Right lobe of liver (tissue), 6 donors: ENCODE measurements around the gene SUSD2. TPM values are rescaled to one million over a fixed set of nuclear protein-coding genes. Genes with fewer than 3 reads are reported as not detected.
A peak's percentile ranks its signal among the peaks of the same experiment; 100 is the strongest.

ENCODE experiments used
- ATAC-seq, 4 donors: fragments of 200-7000 bp; cut with Tn5 transposase; one replicate each; pipeline ENCODE4 v1.9.1; 2020; ENCODE audit warnings: mild to moderate bottlenecking in 4 of 4, moderate library complexity in 4 of 4
- DNase-seq, 3 donors: peaks; one replicate each; pipeline ENCODE4 v3.0.0-alpha.2; 2020
- H3K27ac ChIP-seq, 3 donors: fragments of 200-600 bp; one replicate each; pipeline ENCODE4 v1.8.0; 2022
- H3K27me3 ChIP-seq, 2 donors: fragments of 200-600 bp; one replicate each; pipeline ENCODE4 v1.8.0; 2022
- H3K36me3 ChIP-seq, 4 donors: fragments of 200-600 bp; sonication (generic) in 1 of 4; one replicate each; pipeline versions ENCODE4 v1.5.1 to v1.8.0; 2017 to 2022; ENCODE audit warnings: control low read depth in 1 of 4
- H3K4me1 ChIP-seq, 4 donors: fragments of 200-600 bp; sonication (generic) in 1 of 4; one replicate each; pipeline versions ENCODE4 v1.5.1 to v1.8.0; 2017 to 2022; ENCODE audit warnings: control low read depth in 1 of 4
- H3K4me3 ChIP-seq, 3 donors: fragments of 200-600 bp; one replicate each; pipeline ENCODE4 v1.8.0; 2022
- H3K9me3 ChIP-seq, 4 donors: fragments of 200-600 bp; sonication (generic) in 1 of 4; one replicate each; pipeline versions ENCODE4 v1.5.1 to v1.8.0; 2017 to 2022; ENCODE audit warnings: control low read depth in 1 of 4
- CTCF ChIP-seq, 4 donors: fragments of 200-600 bp in 3 of 4; fragments of 450-650 bp in 1 of 4; IDR thresholded peaks; one replicate each; pipeline versions ENCODE4 v1.5.1 to v1.8.0; 2016 to 2022; ENCODE audit warnings: antibody characterized with exemption in 4 of 4, mild to moderate bottlenecking in 2 of 4
- POLR2A ChIP-seq: fragments of 450-650 bp; IDR thresholded peaks from one replicate; pipeline ENCODE4 v1.6.1; 2017; ENCODE audit warnings: antibody characterized with exemption, mild to moderate bottlenecking
- whole genome bisulfite sequencing: methylation state at CpG from one replicate; pipeline ENCODE4 v1.1.6; 2018; ENCODE audit warnings: low coverage, low lambda C conversion rate; ENCODE audit not compliant: insufficient coverage; ENCODE audit errors: missing lambda C conversion rate; 5-methylcytosine and 5-hydroxymethylcytosine counted together
- intact Hi-C, 2 donors: fragments of 100-400 bp; cut with DNase I; formaldehyde crosslinking; loops; one replicate each; pipeline versions ENCODE4 v1.11.2 to v1.14.1; 2022
- total RNA-seq, 6 experiments: library from RNA; depleted of rRNA in 2 of 6; stranded (reverse); fragments of >200 nt in 2 of 6; fragmentation: NEBNext Ultra II Directional in 3 of 6; extraction: Animal tissue kit (Norgen Biotek cat#: 25700) in 3 of 6; gene quantifications; one replicate each; pipeline versions ENCODE4 v1.1.0 to v1.2.4, GENCODE V29; 2016 to 2023
- donor health status: DM: no; HTN: yes; CAD: no.
- donor health status: DM: no; HTN: no; CAD: no.
- donor health status: DM: no; HTN: no; CAD: no.
- donor health status: DM: no; HTN: yes; CAD: no.
- donor health status: DM: no; HTN: yes; CAD: no.

SUSD2 gene
- total RNA-seq, 6 experiments from 2014 or later, result 0.61 to 6.8 (median 2.0) TPM

GRCh38 chr22:24184057-24184798 lies 2.9 kb downstream of the SUSD2 start:
- WGBS, result 96% methylated on average over 7 of the region's 16 CpGs
- Histone ChIP-seq H3K4me1 (peaks cover 0 to 5% (median 0%) of the 10 kb centered on the region in 4 donors), H3K27me3 (no peaks in the 10 kb centered on the region), H3K4me3 (no peak overlapping the region), H3K27ac (no peak overlapping the region), H3K9me3 (no peaks in the 10 kb centered on the region), H3K36me3 (no peaks in the 10 kb centered on the region)
- intact Hi-C loops, result loop anchor here in 1 of 2 donors (10.0 kb wide), 1 partner anchor 51 kb away; no protein-coding TSS in a partner anchor
- ATAC-seq, result no peak
- TF ChIP-seq POLR2A (no peak), CTCF (IDR thresholded peaks at IDR 0.05) (no peak)
- DNase-seq, result peak in 2 of 3 donors; percentile 15 to 46

GRCh38 chr22:24185001-24185500 lies 3.8 kb downstream of the SUSD2 start:
- Histone ChIP-seq H3K4me3 (no peak overlapping the region), H3K36me3 (no peaks in the 10 kb centered on the region), H3K9me3 (no peaks in the 10 kb centered on the region), H3K27me3 (no peaks in the 10 kb centered on the region), H3K27ac (no peak overlapping the region), H3K4me1 (peaks cover 0 to 5% (median 0%) of the 10 kb centered on the region in 4 donors)
- DNase-seq (peak in 2 of 3 donors; percentile 19 to 47), ATAC-seq (no peak)
- intact Hi-C loops, result loop anchor here in 1 of 2 donors (10.0 kb wide), 1 partner anchor 50 kb away; no protein-coding TSS in a partner anchor
- WGBS, result no CpG with 5 or more reads among the region's 16 CpGs
- TF ChIP-seq CTCF (IDR thresholded peaks at IDR 0.05) (no peak), POLR2A (no peak)

- peak in 2 of 3 donors; percentile 19 to 41 for DNase-seq
- 88% methylated on average over 7 of the region's 51 CpGs for WGBS
- no peaks in the 10 kb centered on the region for H3K9me3 ChIP-seq
These were observed 4.4 kb downstream of the SUSD2 start for GRCh38 chr22:24185501-24186351.

More at GRCh38 chr22:24185501-24186351, 4.4 kb downstream of the SUSD2 start:
- intact Hi-C loops, result loop anchor here in 1 of 2 donors (10.0 kb wide), 1 partner anchor 49 kb away; no protein-coding TSS in a partner anchor
- no peak for ATAC-seq
- Histone ChIP-seq H3K4me1 (peaks cover 0 to 5% (median 0%) of the 10 kb centered on the region in 4 donors), H3K27ac (no peak overlapping the region), H3K4me3 (no peak overlapping the region), H3K27me3 (no peaks in the 10 kb centered on the region), H3K36me3 (no peaks in the 10 kb centered on the region)
- TF ChIP-seq POLR2A (no peak), CTCF (IDR thresholded peaks at IDR 0.05) (no peak)
